HepG2 (cell line): ENCODE data around the gene ITGB6. TPM values are rescaled to one million over a fixed set of nuclear protein-coding genes. Genes with fewer than 3 reads are reported as not detected.

Source experiments
- ATAC-seq: fragments of 200-7000 bp; cut with Tn5 transposase; 3 replicates; pipeline ENCODE4 v1.9.1; 2020; ENCODE audit warnings: mild to moderate bottlenecking, moderate library complexity
- BruUV-seq: library from RNA; stranded (reverse); fragments of 400-500 nt; replicated peaks from 2 replicates; lab custom pipeline; 2021; lab: Mats Ljungman, UMichigan
- CTCF ChIA-PET: fragments of 300-600 bp; formaldehyde crosslinking; extraction: SDS; loops from one replicate; lab custom pipeline; 2021; ENCODE audit warnings: low total read pairs, inconsistent platforms, low intra/inter-chr PET ratio; lab: Yijun Ruan, JAX
- POLR2A ChIA-PET: fragments of 350-600 bp; sonication (Branson Sonifier 250); formaldehyde crosslinking; loops from one replicate; lab custom pipeline; 2020; ENCODE audit warnings: antibody characterized with exemption, inconsistent platforms; lab: Yijun Ruan, JAX
- DNase-seq: peaks from one replicate; pipeline ENCODE4 v3.0.0-alpha.2; 2015; ENCODE audit warnings: low spot score
- FAIRE-seq: peaks from 3 replicates; lab custom pipeline; 2011; peaks lifted over from hg19 to GRCh38; lab: Jason Lieb, UNC
- H2AFZ ChIP-seq: one replicate; pipeline ENCODE4 v1.6.1; 2011; ENCODE audit warnings: low read length, inconsistent platforms
- H3K27ac ChIP-seq: fragments of 300-600 bp; 3 replicates; pipeline ENCODE4 v1.8.0; 2011; ENCODE audit warnings: mixed run types, mild to moderate bottlenecking, mixed read lengths, low read length, inconsistent platforms; ENCODE audit not compliant: insufficient read depth; ENCODE audit errors: extremely low read length
- H3K27me3 ChIP-seq, 2 experiments: fragments of 200-600 bp in 1 of 2; 2 replicates in 1 of 2; 3 replicates in 1 of 2; pipeline versions ENCODE4 v1.6.0 to v1.8.0; 2011; ENCODE audit warnings: low read length in 2 of 2, mild to moderate bottlenecking in 2 of 2, moderate library complexity in 2 of 2, inconsistent platforms in 1 of 2; ENCODE audit not compliant: insufficient read depth in 2 of 2, control insufficient read depth in 1 of 2
- H3K36me3 ChIP-seq, 2 experiments: fragments of 200-600 bp in 1 of 2; replicated peaks in 1 of 2; 2 replicates in 1 of 2; 3 replicates in 1 of 2; pipeline versions ENCODE4 v1.5.1 to v1.8.0; 2011; ENCODE audit warnings: low read length in 2 of 2, inconsistent platforms in 1 of 2; ENCODE audit not compliant: insufficient read depth in 2 of 2, control insufficient read depth in 1 of 2
- H3K4me1 ChIP-seq: 2 replicates; pipeline ENCODE4 v1.5.1; 2012; ENCODE audit warnings: low read length, inconsistent platforms; ENCODE audit not compliant: insufficient read depth
- H3K4me2 ChIP-seq: 2 replicates; pipeline ENCODE4 v1.6.0; 2011; ENCODE audit warnings: low read depth, low read length, inconsistent platforms
- H3K4me3 ChIP-seq, 3 experiments: fragments of 200-600 bp in 1 of 3; sonication (generic), shearing (Covaris generic) in 1 of 3; replicated peaks in 1 of 3; 2 replicates each; pipeline ENCODE4 v1.5.1; 2011 to 2016; ENCODE audit warnings: low read length in 3 of 3, inconsistent platforms in 2 of 3, low read depth in 2 of 3, mild to moderate bottlenecking in 2 of 3, control low read depth in 1 of 3, mixed read lengths in 1 of 3; ENCODE audit not compliant: insufficient read depth in 1 of 3
- H3K79me2 ChIP-seq: one replicate; pipeline ENCODE4 v1.6.1; 2011; ENCODE audit warnings: low read length, inconsistent platforms; ENCODE audit not compliant: insufficient read depth
- H3K9ac ChIP-seq: 2 replicates; pipeline ENCODE4 v1.6.0; 2011; ENCODE audit warnings: mild to moderate bottlenecking, low read depth, low read length, inconsistent platforms; ENCODE audit not compliant: insufficient read depth
- H3K9me3 ChIP-seq: 2 replicates; pipeline ENCODE4 v1.5.1; 2012; ENCODE audit warnings: mild to moderate bottlenecking, low read length
- H4K20me1 ChIP-seq: 2 replicates; pipeline ENCODE4 v1.6.0; 2011; ENCODE audit warnings: inconsistent platforms, mild to moderate bottlenecking, low read length, moderate library complexity; ENCODE audit not compliant: insufficient read depth
- AHR ChIP-seq: IDR thresholded peaks from 2 replicates; pipeline ENCODE4 v1.6.1; 2018; ENCODE audit warnings: missing genetic modification reagents, missing compliant biosample characterization
- CC2D1A ChIP-seq: sonication (generic); formaldehyde crosslinking; IDR thresholded peaks from 2 replicates; pipeline ENCODE4 v1.8.1; 2023; ENCODE audit warnings: mild to moderate bottlenecking, missing genetic modification reagents
- EP300 ChIP-seq, 3 experiments: sonication (generic) in 1 of 3; formaldehyde crosslinking in 1 of 3; IDR thresholded peaks; 2 replicates each; pipeline versions ENCODE4 v1.5.1 to v1.6.1; 2011 to 2020; ENCODE audit warnings: low read depth in 2 of 3, low read length in 2 of 3, borderline replicate concordance in 1 of 3, improper control_type of control experiment in 1 of 3, mild to moderate bottlenecking in 1 of 3, missing genetic modification reagents in 1 of 3, moderate library complexity in 1 of 3
- ISX ChIP-seq: sonication (generic); formaldehyde crosslinking; conservative IDR thresholded peaks from 2 replicates; pipeline ENCODE4 v1.5.0; 2020; ENCODE audit warnings: missing genetic modification reagents
- MAX ChIP-seq: IDR thresholded peaks from 2 replicates; pipeline ENCODE4 v1.6.1; 2012; ENCODE audit warnings: inconsistent platforms
- RFXAP ChIP-seq: sonication (generic); formaldehyde crosslinking; IDR thresholded peaks from 2 replicates; pipeline ENCODE4 v1.4.0; 2020; ENCODE audit warnings: missing genetic modification reagents, borderline replicate concordance
- SNAPC2 ChIP-seq: sonication (generic); formaldehyde crosslinking; IDR thresholded peaks from 2 replicates; pipeline ENCODE4 v1.8.1; 2022; ENCODE audit warnings: mild to moderate bottlenecking, missing genetic modification reagents
- SOX6 ChIP-seq, 2 experiments: fragments of 450-650 bp in 1 of 2; sonication (generic) in 1 of 2; formaldehyde crosslinking in 1 of 2; IDR thresholded peaks; 2 replicates each; pipeline versions ENCODE4 v1.4.0 to v1.6.1; 2017 to 2020; ENCODE audit warnings: antibody characterized with exemption in 1 of 2, mild to moderate bottlenecking in 1 of 2, missing genetic modification reagents in 1 of 2
- TAF1 ChIP-seq: sonication (generic); formaldehyde crosslinking; IDR thresholded peaks from 2 replicates; pipeline ENCODE4 v1.4.0; 2020; ENCODE audit warnings: missing genetic modification reagents
- WIZ ChIP-seq: sonication (generic); formaldehyde crosslinking; IDR thresholded peaks from 2 replicates; pipeline ENCODE4 v1.5.1; 2020; ENCODE audit warnings: mild to moderate bottlenecking, missing genetic modification reagents
- XRCC5 ChIP-seq: fragments of 200-400 bp; formaldehyde crosslinking; optimal IDR thresholded peaks from 2 replicates; pipeline ENCODE3; 2017; ENCODE audit warnings: mild to moderate bottlenecking, low read length
- ZBTB1 ChIP-seq: sonication (generic); formaldehyde crosslinking; IDR thresholded peaks from 2 replicates; pipeline ENCODE4 v1.4.0; 2020; ENCODE audit warnings: missing genetic modification reagents, borderline replicate concordance
- ZNF180 ChIP-seq: sonication (generic); formaldehyde crosslinking; IDR thresholded peaks from 2 replicates; pipeline ENCODE4 v1.4.0; 2020; ENCODE audit warnings: low read depth, missing genetic modification reagents, borderline replicate concordance
- ZNF333 ChIP-seq: sonication (generic); formaldehyde crosslinking; IDR thresholded peaks from 2 replicates; pipeline ENCODE4 v1.4.0; 2020; ENCODE audit warnings: mild to moderate bottlenecking, missing genetic modification reagents, borderline replicate concordance
- ZNF337 ChIP-seq: sonication (generic); formaldehyde crosslinking; IDR thresholded peaks from 2 replicates; pipeline ENCODE4 v1.5.1; 2020; ENCODE audit warnings: missing genetic modification reagents, low read depth, mild to moderate bottlenecking, borderline replicate concordance
- ZNF563 ChIP-seq: sonication (generic); formaldehyde crosslinking; IDR thresholded peaks from 2 replicates; pipeline ENCODE4 v1.8.0; 2022; ENCODE audit warnings: mild to moderate bottlenecking, moderate library complexity, missing genetic modification reagents
- WGBS: methylation state at CpG from one replicate; pipeline ENCODE4 v1.1.6; 2017; ENCODE audit warnings: low lambda C conversion rate; 5-methylcytosine and 5-hydroxymethylcytosine counted together
- in situ Hi-C: cut with HindIII; loops from 2 replicates; pipeline ENCODE4 v1.10.0; 2017; ENCODE audit warnings: low pct_unique_long_range_greater_than_20kb; ENCODE audit not compliant: extremely low pct_ligation_motif_present
- intact Hi-C: fragments of 100-400 bp; cut with micrococcal nuclease; formaldehyde crosslinking; loops from one replicate; pipeline ENCODE4 v1.10.0; 2022; ENCODE audit not compliant: unreplicated experiment
- polyA plus RNA-seq, 8 experiments: library from polyadenylated mRNA; depleted of rRNA in 3 of 8; stranded (reverse) in 7 of 8; unstranded in 1 of 8; fragments of >200 nt; fragmentation: Illumina TruSeq in 4 of 8; extraction: Trizol in 4 of 8; gene quantifications; 2 replicates each; pipeline versions ENCODE4 v1.2.1 to v1.2.3, GENCODE V29; 2011 to 2016; ENCODE audit warnings: low read depth in 4 of 8, missing spikeins in 1 of 8, mixed read lengths in 1 of 8; ENCODE audit not compliant: insufficient read depth in 1 of 8
- total RNA-seq, 5 experiments: library from RNA; depleted of rRNA; stranded (reverse); fragments of >200 nt; fragmentation: Illumina TruSeq; extraction: Trizol; gene quantifications; 2 replicates each; pipeline ENCODE4 v1.2.3, GENCODE V29; 2016; ENCODE audit warnings: low read depth in 1 of 5
- TF ChIP-seq, protein P1 (sequence below): sonication (generic); formaldehyde crosslinking; IDR thresholded peaks from 2 replicates; pipeline ENCODE4 v1.4.0; 2020; ENCODE audit warnings: mild to moderate bottlenecking, missing genetic modification reagents
- TF ChIP-seq, protein P2 (sequence below): sonication (generic); formaldehyde crosslinking; IDR thresholded peaks from 2 replicates; pipeline ENCODE4 v1.5.0; 2020; ENCODE audit warnings: missing genetic modification reagents

Gene ITGB6
- total and polyA plus RNA-seq, 2 of the 13 experiments (the other 11 are each of a cell fraction or from before 2014, with no cell fraction given): not detected

GRCh38 chr2:160220545-160221009, 20.5 kb upstream of the ITGB6 start:
- POLR2A ChIA-PET: no interaction called here
- no peak for DNase-seq
- Histone ChIP-seq H3K4me2 (no peak overlapping the region), H3K79me2 (no peaks in the 10 kb centered on the region), H3K27ac (no peak overlapping the region), H3K9ac (no peak overlapping the region), H4K20me1 (no peaks in the 10 kb centered on the region)
- no peak for FAIRE-seq
- TF ChIP-seq ZNF180 (CRISPR knock-in tag) (no peak), ZBTB1 (CRISPR knock-in tag) (no peak), XRCC5 (no peak), SOX6 (IDR thresholded peaks at IDR 0.05) (no peak), SOX6 (CRISPR knock-in tag; IDR thresholded peaks at IDR 0.05) (no peak), CC2D1A (CRISPR knock-in tag) (no peak), ZNF337 (no peak), SNAPC2 (no peak), ISX (no peak), ZNF563 (CRISPR knock-in tag) (no peak), ZNF333 (CRISPR knock-in tag) (no peak), RFXAP (CRISPR knock-in tag) (no peak), MAX (no peak), TAF1 (CRISPR knock-in tag) (no peak), EP300 (IDR thresholded peaks at IDR 0.05; ENCODE audit: low read depth in 2 of 2, low read length in 2 of 2) (no peak), EP300 (CRISPR knock-in tag; IDR thresholded peaks at IDR 0.05; ENCODE audit: borderline replicate concordance) (no peak), WIZ (CRISPR knock-in tag) (no peak), AHR (CRISPR knock-in tag) (no peak)
- TF ChIP-seq, protein P1, sequence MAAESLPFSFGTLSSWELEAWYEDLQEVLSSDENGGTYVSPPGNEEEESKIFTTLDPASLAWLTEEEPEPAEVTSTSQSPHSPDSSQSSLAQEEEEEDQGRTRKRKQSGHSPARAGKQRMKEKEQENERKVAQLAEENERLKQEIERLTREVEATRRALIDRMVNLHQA (CRISPR knock-in tag): no peak
- TF ChIP-seq, protein P2, sequence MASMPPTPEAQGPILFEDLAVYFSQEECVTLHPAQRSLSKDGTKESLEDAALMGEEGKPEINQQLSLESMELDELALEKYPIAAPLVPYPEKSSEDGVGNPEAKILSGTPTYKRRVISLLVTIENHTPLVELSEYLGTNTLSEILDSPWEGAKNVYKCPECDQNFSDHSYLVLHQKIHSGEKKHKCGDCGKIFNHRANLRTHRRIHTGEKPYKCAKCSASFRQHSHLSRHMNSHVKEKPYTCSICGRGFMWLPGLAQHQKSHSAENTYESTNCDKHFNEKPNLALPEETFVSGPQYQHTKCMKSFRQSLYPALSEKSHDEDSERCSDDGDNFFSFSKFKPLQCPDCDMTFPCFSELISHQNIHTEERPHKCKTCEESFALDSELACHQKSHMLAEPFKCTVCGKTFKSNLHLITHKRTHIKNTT (CRISPR knock-in tag): no peak
- TF ChIP-seq, all 625 proteins: peak for 0
- no peaks in the 10 kb centered on the region for H3K9me3 ChIP-seq
- H3K27me3 ChIP-seq: no peaks in the 10 kb centered on the region
- no peak overlapping the region for H2AFZ ChIP-seq
- intact Hi-C loops: no loop called here
- ATAC-seq: no peak
- in situ Hi-C loops: no loop called here
- no peak overlapping the region for H3K4me3 ChIP-seq
- CTCF ChIA-PET: no interaction called here
- peaks cover 38% of the 10 kb centered on the region for H3K4me1 ChIP-seq
- BruUV-seq: no TSS peak
- WGBS: 64% methylated on average over 4 of the region's 4 CpGs
- H3K36me3 ChIP-seq: no peaks in the 10 kb centered on the region
